ENCODE results near the gene NWD2. TPM values are rescaled to one million over a fixed set of nuclear protein-coding genes. Genes with fewer than 3 reads are reported as not detected.

Gene NWD2
- total and polyA plus RNA-seq, 10 of the 15 experiments (the other 5 are each of a cell fraction or from before 2014, with no cell fraction given): not detected

- TF ChIP-seq, protein P1, sequence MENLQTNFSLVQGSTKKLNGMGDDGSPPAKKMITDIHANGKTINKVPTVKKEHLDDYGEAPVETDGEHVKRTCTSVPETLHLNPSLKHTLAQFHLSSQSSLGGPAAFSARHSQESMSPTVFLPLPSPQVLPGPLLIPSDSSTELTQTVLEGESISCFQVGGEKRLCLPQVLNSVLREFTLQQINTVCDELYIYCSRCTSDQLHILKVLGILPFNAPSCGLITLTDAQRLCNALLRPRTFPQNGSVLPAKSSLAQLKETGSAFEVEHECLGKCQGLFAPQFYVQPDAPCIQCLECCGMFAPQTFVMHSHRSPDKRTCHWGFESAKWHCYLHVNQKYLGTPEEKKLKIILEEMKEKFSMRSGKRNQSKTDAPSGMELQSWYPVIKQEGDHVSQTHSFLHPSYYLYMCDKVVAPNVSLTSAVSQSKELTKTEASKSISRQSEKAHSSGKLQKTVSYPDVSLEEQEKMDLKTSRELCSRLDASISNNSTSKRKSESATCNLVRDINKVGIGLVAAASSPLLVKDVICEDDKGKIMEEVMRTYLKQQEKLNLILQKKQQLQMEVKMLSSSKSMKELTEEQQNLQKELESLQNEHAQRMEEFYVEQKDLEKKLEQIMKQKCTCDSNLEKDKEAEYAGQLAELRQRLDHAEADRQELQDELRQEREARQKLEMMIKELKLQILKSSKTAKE (IDR thresholded peaks at IDR 0.05; ENCODE audit: low read depth, poor library complexity, severe bottlenecking): no peak
- no peak for TF ChIP-seq ATF2 (IDR thresholded peaks at IDR 0.05; ENCODE audit: low read length)
- Histone ChIP-seq H3K4me3 (no peak overlapping the region), H4K20me1 (ENCODE audit: control insufficient read depth, insufficient read depth) (no peaks in the 10 kb centered on the region), H3K9ac (ENCODE audit: control insufficient read depth, insufficient read depth, low read length) (no peak overlapping the region), H3K79me2 (ENCODE audit: control insufficient read depth, insufficient read depth, low read length) (no peaks in the 10 kb centered on the region), H3K27me3 (replicated peaks in 1 of 2; ENCODE audit: control insufficient read depth in 2 of 2, insufficient read depth in 2 of 2, low read length in 1 of 2) (peaks cover 8 to 13% of the 10 kb centered on the region in 2 experiments), H3K4me1 (ENCODE audit: control insufficient read depth, insufficient read depth, low read length) (peaks cover 3% of the 10 kb centered on the region; the same call in 1 of the 2 replicates), H3K36me3 (ENCODE audit: control insufficient read depth in 2 of 2, insufficient read depth in 2 of 2, low read length in 1 of 2) (no peaks in the 10 kb centered on the region), H2AFZ (ENCODE audit: control insufficient read depth, low read depth, low read length) (no peak overlapping the region), H3K27ac (ENCODE audit: control insufficient read depth, insufficient read depth) (no peak overlapping the region), H3K4me2 (ENCODE audit: control insufficient read depth, insufficient read depth) (no peak overlapping the region), H3K9me3 (replicated peaks; ENCODE audit: control insufficient read depth, insufficient read depth, low read length) (no peaks in the 10 kb centered on the region)
- 31% methylated on average over 1 of the region's 1 CpG for WGBS (ENCODE audit: insufficient coverage, insufficient replicate concordance, low lambda C conversion rate, missing lambda C conversion rate)
- DNase-seq (ENCODE audit: low read depth, low spot score) (no peak), FAIRE-seq (no peak), ATAC-seq (no peak)
- no TSS peak for BruUV-seq (replicated peaks)
- SMC1A ChIA-PET (ENCODE audit: uncharacterized antibody, unreplicated experiment): interaction anchor here (0.9 to 3.7 kb wide), 4 partner anchors 8 to 152 kb away, joined by 3 to 10 read pairs (median 3); no protein-coding TSS in a partner anchor
- RAD21 ChIA-PET (ENCODE audit: unreplicated experiment): no interaction called here
- intact Hi-C loops (cut with micrococcal nuclease; ENCODE audit: unreplicated experiment): no loop called here
- in situ Hi-C loops (cut with MboI): loop anchor here (5.0 to 10.0 kb wide), 2 partner anchors 116 to 584 kb away; no protein-coding TSS in a partner anchor
- CTCF ChIA-PET: interaction anchor here (0.7 to 3.3 kb wide), 5 partner anchors 8 to 1202 kb away, joined by 3 to 21 read pairs (median 4); no protein-coding TSS in a partner anchor
- POLR2A ChIA-PET: no interaction called here
Observed at GRCh38 chr4:37450911-37451310, 206.4 kb downstream of the NWD2 start.
